Ectodermal cell (in vitro differentiated cells): ENCODE results near the gene CENPH.
"Not testable (repeated sequence)": the region's sequence is repeated elsewhere in the genome, so short reads cannot be mapped to it uniquely, and the experiment has no call there.

ENCODE experiments used
- H3K27ac ChIP-seq: 2 replicates; pipeline ENCODE4 v1.7.0; 2013; ENCODE audit warnings: mild to moderate bottlenecking, low read depth, low read length; ENCODE audit not compliant: insufficient read depth, poor library complexity, severe bottlenecking
- H3K27me3 ChIP-seq: 2 replicates; pipeline ENCODE4 v1.7.0; 2013; ENCODE audit warnings: mild to moderate bottlenecking, low read length; ENCODE audit not compliant: insufficient read depth, control insufficient read depth, poor library complexity, severe bottlenecking
- H3K36me3 ChIP-seq: one replicate; pipeline ENCODE4 v1.7.0; 2013; ENCODE audit warnings: low read length; ENCODE audit not compliant: control insufficient read depth, insufficient read depth
- H3K4me1 ChIP-seq: one replicate; pipeline ENCODE4 v1.7.0; 2013; ENCODE audit warnings: low read length; ENCODE audit not compliant: control insufficient read depth, insufficient read depth
- H3K4me3 ChIP-seq: 2 replicates; pipeline ENCODE4 v1.7.0; 2013; ENCODE audit warnings: low read depth, low read length, control low read depth; ENCODE audit not compliant: insufficient read depth
- H3K9me3 ChIP-seq: 2 replicates; pipeline ENCODE4 v1.7.0; 2013; ENCODE audit warnings: mild to moderate bottlenecking, low read length, moderate library complexity; ENCODE audit not compliant: control insufficient read depth
- WGBS, 2 experiments: methylation state at CpG; one replicate each; pipeline ENCODE4 v1.1.7; 2013; ENCODE audit warnings: missing lambda C conversion rate in 2 of 2; 5-methylcytosine and 5-hydroxymethylcytosine counted together

Gene CENPH

DNA sequence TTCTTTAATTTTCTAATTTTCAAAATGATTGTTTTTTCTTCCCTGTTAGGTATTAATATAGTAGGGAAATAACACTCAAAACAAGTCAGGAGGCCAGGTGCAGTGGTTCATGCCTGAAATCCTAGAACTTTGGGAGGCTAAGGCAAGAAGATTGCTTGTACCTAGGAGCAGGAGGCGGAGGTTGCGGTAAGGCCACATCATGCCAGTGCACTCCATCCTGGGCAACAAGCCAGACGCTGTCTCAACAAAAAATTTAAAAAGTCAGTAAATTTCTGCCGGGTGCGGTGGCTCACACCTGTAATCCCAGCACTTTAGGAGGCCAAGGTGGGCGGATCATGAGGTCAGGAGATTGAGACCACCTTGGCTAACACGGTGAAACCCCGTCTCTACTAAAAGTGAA, 35.1 kb downstream of the CENPH start:
- Histone ChIP-seq H3K4me3 (no peak overlapping the region), H3K9me3 (no peaks in the 10 kb centered on the region), H3K36me3 (peaks cover 6% of the 10 kb centered on the region), H3K27me3 (no peaks in the 10 kb centered on the region), H3K27ac (no peak overlapping the region), H3K4me1 (no peaks in the 10 kb centered on the region)
- 95% methylated on average over 8 of the region's 8 CpGs for WGBS, 2 experiments

DNA sequence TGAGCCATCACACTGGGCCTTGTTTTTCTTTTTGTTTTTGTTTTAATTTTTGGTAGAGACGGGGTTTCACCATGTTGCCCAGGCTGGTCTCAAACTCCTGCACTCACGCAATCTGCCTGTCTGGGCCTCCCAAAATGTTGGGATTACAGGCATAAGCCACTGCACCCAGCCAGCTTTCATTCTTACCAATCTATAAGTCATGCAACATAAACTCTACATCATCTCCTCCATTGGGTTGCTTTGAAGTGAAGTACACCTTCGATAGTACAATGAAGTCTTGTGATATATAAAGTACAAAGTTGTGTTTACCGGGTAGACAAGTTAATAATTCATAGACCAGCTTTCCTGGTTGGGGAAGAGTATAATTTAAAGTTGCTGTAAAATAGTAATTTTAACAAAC, 36.5 kb downstream of the CENPH start:
- Histone ChIP-seq H3K36me3 (peaks cover 6% of the 10 kb centered on the region), H3K4me1 (no peaks in the 10 kb centered on the region), H3K27ac (no peak overlapping the region), H3K9me3 (no peaks in the 10 kb centered on the region), H3K4me3 (no peak overlapping the region), H3K27me3 (no peaks in the 10 kb centered on the region)
- 96 to 97% methylated on average over 4 of the region's 4 CpGs for WGBS, 2 experiments

DNA sequence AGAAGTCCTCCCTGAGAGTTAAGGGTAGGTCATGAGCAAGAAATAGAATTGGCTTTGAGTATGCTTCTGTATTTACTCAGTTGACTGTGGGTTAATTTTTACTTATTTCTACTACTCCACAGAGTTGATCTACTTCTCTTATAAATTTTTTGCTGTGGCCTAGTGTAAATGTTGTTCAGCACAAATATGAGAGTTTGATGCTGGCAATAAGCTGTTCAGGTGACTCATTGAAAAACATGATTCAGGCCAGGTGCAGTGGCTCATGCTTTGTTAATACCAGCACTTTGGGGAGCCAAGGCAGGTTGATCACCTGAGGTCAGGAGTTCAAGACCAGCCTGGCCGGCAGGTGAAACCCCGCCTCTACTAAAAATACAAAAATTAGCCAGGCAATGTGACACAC, 40.8 kb downstream of the CENPH start:
- 93 to 97% methylated on average over 2 of the region's 2 CpGs for WGBS, 2 experiments
- Histone ChIP-seq H3K4me3 (no peak overlapping the region), H3K9me3 (no peaks in the 10 kb centered on the region), H3K27ac (no peak overlapping the region), H3K27me3 (no peaks in the 10 kb centered on the region), H3K36me3 (peaks cover 6% of the 10 kb centered on the region), H3K4me1 (no peaks in the 10 kb centered on the region)

DNA sequence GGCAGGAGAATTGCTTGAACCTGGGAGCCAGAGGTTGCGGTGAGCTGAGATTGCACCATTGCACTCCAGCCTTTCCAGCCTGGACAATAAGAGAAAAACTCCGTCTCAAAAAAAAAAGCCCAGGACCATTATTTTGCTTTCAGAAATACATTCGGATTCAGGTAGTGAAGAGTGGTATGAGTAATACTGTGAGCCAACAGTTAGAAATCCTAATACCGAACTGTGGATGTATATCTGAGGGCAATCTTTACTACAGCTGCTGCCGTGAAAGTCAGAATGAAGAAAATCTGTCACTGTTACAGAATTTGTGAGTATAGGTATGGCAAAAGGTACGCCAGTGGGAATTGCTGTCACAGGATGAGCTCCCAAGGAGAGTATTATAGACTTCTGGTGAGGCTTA, 41.9 kb downstream of the CENPH start:
- no peaks in the 10 kb centered on the region for H3K9me3 ChIP-seq
- no peak overlapping the region for H3K4me3 ChIP-seq
- no peaks in the 10 kb centered on the region for H3K4me1 ChIP-seq
- 94 to 98% methylated on average over 6 of the region's 6 CpGs for WGBS, 2 experiments
- peaks cover 6% of the 10 kb centered on the region for H3K36me3 ChIP-seq
- no peaks in the 10 kb centered on the region for H3K27me3 ChIP-seq
- no peak overlapping the region for H3K27ac ChIP-seq

DNA sequence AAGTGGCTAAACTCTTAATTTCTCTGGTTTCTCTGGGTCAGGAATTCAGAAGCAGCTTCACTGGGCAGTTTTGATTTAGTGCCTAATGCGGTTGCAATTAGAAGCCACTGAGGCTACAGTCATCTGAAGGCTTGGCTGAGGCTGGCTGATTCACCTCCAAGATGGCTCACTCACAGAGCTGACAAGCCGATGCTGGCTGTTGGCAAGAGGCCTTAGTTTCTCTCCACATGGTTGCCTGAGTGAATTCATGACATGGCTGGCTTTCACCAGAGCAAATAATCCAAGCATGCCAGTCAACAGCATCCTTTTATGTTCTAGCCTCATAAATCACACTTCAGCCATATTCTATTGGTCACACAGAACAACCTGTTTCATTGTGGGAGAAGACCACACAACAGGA, 42.5 kb downstream of the CENPH start:
- H3K9me3 ChIP-seq, result no peaks in the 10 kb centered on the region
- H3K4me1 ChIP-seq, result no peaks in the 10 kb centered on the region
- peaks cover 6% of the 10 kb centered on the region for H3K36me3 ChIP-seq
- 92 to 96% methylated on average over 2 of the region's 2 CpGs for WGBS, 2 experiments
- H3K27me3 ChIP-seq, result no peaks in the 10 kb centered on the region
- no peak overlapping the region for H3K27ac ChIP-seq
- no peak overlapping the region for H3K4me3 ChIP-seq

DNA sequence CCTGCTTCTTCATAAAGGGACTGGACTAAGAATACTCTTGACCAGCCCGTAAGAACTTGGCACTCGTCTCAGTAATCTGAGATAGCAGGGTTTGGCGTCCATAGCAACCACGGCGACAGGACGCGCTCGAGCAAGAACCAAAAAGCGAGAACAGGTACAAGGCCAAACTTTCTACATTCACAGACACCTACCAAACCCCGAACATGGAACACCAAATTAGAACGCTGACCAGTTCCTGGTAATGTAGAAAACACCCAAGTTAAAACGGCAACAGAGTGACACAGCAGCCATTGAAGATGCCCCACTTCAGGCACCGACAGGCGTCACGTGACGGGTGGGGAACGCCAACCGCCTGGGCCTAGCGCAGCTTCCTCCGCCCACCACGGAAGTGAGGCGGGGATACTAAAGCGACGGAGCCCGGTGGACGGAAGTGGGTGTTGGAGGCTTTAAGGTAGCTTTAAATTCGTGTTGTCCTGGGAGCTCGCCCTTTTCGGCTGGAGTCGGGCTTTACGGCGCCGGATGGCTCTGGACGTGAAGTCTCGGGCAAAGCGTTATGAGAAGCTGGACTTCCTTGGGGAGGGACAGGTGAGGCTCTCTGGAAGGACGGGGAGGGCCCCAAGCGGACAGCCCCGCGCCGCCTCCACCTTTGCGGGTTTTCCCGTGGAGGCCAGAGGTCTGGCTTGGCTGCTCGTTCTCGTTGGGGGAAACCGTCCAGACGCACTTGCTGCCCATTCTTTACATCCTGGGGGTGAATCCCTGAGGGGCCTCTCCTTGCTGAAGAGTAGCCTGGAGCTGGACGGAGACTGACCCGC, 45.3 kb downstream of the CENPH start, which contains the start of gene CDK7:
TSS of gene CDK7 (plus strand) at position 430 of the 812 bp plus-strand sequence. CDS start at position 520, 90 bp downstream.
- Histone ChIP-seq H3K9me3 (no peaks in the 10 kb centered on the region), H3K36me3 (no peaks in the 10 kb centered on the region), H3K4me1 (no peaks in the 10 kb centered on the region), H3K27ac (no peak within 1 kb of the TSS), H3K4me3 (peak within 1 kb of the TSS; percentile 88), H3K27me3 (no peaks in the 10 kb centered on the region)
- 0% methylated on average over 49 of the region's 49 CpGs for WGBS, 2 experiments

DNA sequence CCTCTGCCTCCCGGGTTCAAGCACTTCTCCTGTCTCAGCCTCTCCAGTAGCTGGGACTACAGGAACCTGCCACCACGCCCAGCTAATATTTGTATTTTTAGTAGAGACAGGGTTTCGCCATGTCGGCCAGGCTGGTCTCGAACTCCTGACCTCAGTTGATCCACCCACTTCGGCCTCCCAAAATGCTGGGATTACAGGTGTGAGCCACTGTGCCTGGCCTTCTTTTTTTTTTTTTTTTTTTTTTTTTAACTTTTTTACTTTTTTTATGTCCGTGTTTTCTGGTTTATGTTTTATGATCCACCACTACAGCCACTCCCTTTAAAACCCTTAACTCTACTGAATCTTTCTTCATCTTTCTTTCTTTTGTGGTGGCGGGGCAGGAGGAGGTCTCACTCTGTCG, 47.4 kb downstream of the CENPH start:
- not testable (repeated sequence) for H3K4me1 ChIP-seq, H3K36me3 ChIP-seq, H3K27me3 ChIP-seq, H3K4me3 ChIP-seq, H3K27ac ChIP-seq, H3K9me3 ChIP-seq
- 92 to 97% methylated on average over 8 to 9 of the region's 9 CpGs for WGBS, 2 experiments

DNA sequence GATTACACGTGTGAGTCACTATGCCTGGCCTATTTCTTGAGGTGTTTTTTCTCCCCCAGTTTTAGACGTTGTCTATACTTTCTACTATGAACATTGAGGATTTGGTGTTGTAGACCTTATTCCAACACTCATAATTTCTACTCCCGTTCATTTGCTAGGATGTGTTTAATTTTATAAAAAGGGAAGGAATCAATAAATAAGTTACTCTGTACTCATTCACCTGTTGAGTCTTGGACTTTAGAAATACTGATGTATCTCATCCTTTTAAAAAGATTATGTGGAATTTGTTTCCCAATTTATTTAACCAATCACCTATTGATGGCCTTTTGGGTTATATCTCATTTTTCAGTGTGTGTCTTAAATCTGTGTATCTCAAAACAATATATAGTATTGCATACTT, 48.5 kb downstream of the CENPH start:
- Histone ChIP-seq H3K4me3 (no peak overlapping the region), H3K36me3 (no peaks in the 10 kb centered on the region), H3K27me3 (no peaks in the 10 kb centered on the region), H3K9me3 (no peaks in the 10 kb centered on the region), H3K27ac (no peak overlapping the region), H3K4me1 (no peaks in the 10 kb centered on the region)
- WGBS, 2 experiments, result 88 to 92% methylated on average over 2 of the region's 3 CpGs

DNA sequence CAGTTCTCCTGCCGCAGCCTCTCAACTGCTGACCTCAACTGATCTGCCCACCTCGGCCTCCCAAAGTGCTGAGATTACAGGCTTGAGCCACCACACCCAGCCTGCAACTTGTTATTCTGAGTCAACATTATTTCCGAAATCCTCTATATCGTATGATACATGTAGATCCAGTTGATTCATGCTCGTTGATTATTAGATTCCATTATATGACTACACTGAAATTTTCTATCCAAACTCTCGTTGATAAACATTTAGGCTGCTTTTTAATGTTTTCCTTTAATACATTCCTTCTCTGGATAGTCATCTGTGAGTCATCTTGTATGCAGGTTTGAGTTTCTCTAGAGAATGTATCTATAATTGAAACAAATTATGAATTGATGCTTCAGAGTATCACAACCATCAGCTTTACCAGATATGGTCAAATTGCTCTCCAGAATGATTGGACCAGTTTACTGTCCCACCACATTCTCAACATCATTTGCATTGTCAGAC, 49.4 kb downstream of the CENPH start:
- H3K4me3 ChIP-seq, result no peak overlapping the region
- 96% methylated on average over 5 to 6 of the region's 6 CpGs for WGBS, 2 experiments
- no peaks in the 10 kb centered on the region for H3K4me1 ChIP-seq
- H3K27me3 ChIP-seq, result no peaks in the 10 kb centered on the region
- no peak overlapping the region for H3K27ac ChIP-seq
- no peaks in the 10 kb centered on the region for H3K36me3 ChIP-seq
- H3K9me3 ChIP-seq, result no peaks in the 10 kb centered on the region

DNA sequence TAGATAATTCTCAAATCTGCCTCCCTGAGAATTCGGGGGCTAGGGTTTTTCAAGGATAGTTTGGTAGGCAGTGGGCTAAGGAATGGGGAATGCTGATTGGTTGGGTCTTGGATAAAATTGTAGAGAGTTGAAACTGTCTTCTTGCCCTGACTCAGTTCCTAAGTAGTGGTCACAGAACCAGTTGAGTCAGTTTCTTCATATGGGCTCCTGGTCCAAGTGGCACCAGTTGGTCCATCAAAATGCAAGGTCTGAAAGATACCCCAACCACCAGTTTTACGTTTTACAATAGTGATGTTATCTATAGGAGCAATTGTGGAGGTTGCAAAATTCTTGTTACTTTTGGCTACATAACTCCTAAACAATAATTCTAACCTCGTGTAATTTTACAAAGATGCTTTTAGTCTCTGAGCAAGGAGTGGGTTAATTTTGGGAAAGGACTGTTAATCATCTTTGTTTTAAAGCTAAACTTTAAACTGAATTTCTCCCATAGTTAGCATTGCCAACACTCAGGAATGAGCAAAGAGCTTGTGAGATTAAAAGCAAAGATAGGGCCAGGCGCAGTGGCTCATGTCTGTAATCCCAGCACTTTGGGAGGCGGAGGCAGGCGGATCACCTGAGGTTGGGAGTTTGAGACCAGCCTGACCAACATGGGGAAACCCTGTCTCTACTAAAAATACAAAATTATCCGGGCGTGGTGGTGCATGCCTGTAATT, 53.0 kb downstream of the CENPH start:
- no peak overlapping the region for H3K4me3 ChIP-seq

More for the DNA sequence above, 53.0 kb downstream of the CENPH start:
- H3K9me3 ChIP-seq, result no peaks in the 10 kb centered on the region
- 94 to 95% methylated on average over 6 to 8 of the region's 8 CpGs for WGBS, 2 experiments
- H3K36me3 ChIP-seq, result no peaks in the 10 kb centered on the region
- H3K27ac ChIP-seq, result no peak overlapping the region
- H3K27me3 ChIP-seq, result no peaks in the 10 kb centered on the region
- no peaks in the 10 kb centered on the region for H3K4me1 ChIP-seq
